ENCODE results near the gene PRRX2.

DNA sequence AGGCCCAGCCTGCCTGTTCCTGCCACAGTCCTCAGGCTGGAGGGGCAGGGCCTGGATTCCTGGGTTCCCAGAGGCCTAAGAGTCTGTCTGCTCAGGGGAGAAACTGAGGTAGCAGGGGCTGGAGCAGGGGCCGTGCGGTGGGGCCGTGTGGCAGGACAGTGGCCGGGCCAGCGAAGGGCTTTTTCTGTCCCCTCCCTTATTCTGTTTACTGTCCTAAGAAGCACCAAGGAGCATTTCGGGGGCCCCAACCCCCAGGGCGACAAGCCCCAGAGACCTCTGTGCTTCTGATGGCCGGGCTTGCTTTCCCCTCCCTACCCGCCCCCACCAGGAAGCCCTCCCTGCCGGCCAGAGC, 16.7 kb upstream of the PRRX2 start:
- TF ChIP-seq, protein P1, sequence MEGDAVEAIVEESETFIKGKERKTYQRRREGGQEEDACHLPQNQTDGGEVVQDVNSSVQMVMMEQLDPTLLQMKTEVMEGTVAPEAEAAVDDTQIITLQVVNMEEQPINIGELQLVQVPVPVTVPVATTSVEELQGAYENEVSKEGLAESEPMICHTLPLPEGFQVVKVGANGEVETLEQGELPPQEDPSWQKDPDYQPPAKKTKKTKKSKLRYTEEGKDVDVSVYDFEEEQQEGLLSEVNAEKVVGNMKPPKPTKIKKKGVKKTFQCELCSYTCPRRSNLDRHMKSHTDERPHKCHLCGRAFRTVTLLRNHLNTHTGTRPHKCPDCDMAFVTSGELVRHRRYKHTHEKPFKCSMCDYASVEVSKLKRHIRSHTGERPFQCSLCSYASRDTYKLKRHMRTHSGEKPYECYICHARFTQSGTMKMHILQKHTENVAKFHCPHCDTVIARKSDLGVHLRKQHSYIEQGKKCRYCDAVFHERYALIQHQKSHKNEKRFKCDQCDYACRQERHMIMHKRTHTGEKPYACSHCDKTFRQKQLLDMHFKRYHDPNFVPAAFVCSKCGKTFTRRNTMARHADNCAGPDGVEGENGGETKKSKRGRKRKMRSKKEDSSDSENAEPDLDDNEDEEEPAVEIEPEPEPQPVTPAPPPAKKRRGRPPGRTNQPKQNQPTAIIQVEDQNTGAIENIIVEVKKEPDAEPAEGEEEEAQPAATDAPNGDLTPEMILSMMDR (IDR thresholded peaks at IDR 0.05; ENCODE audit: low read depth, low read length, poor library complexity, severe bottlenecking), result no peak
- TF ChIP-seq EZH2phosphoT487 (IDR thresholded peaks at IDR 0.05; ENCODE audit: borderline replicate concordance, low read length), result no peak

All from DOHH2 (cell line).